GM06990 (cell line): ENCODE results near the gene RYR2.

Experiments
- DNase-seq: peaks from one replicate; pipeline ENCODE4 v3.0.0-alpha.2; 2011; ENCODE audit not compliant: insufficient read length; ENCODE audit errors: extremely low read depth
- H3K27me3 ChIP-seq: replicated peaks from 2 replicates; pipeline ENCODE4 v1.6.0; 2011; ENCODE audit warnings: low read length; ENCODE audit not compliant: control insufficient read depth, insufficient read depth
- H3K36me3 ChIP-seq: 2 replicates; pipeline ENCODE4 v1.5.1; 2011; ENCODE audit warnings: low read length; ENCODE audit not compliant: control insufficient read depth, insufficient read depth
- H3K4me3 ChIP-seq: replicated peaks from 2 replicates; pipeline ENCODE4 v1.5.1; 2011; ENCODE audit warnings: low read depth, mild to moderate bottlenecking, control low read depth, low read length
- TF ChIP-seq, protein P1 (sequence below): IDR thresholded peaks from 2 replicates; pipeline ENCODE4 v1.5.1; 2011; ENCODE audit warnings: low read length, control low read depth, mild to moderate bottlenecking, inconsistent platforms; ENCODE audit not compliant: insufficient read depth, poor library complexity, severe bottlenecking

The RYR2 gene

DNA sequence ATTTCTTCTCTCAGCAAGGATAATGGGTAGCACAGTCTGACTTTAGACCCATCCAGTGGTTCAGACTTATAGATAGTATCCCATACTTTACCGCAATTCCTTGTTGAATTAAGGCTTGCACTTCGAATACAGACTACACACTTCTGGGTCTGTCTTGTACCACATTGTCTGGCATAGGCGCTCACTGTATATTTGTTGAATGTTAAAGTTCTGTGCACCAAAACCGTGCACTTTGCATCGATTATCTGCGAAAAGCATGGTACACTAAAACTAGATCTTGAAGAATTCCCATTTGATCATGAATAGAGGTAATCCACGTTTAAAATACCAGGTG, 556 bp upstream of the RYR2 start:
- no peak overlapping the region for H3K4me3 ChIP-seq
- H3K27me3 ChIP-seq = no peaks in the 10 kb centered on the region
- no peak for DNase-seq
- TF ChIP-seq, protein P1, sequence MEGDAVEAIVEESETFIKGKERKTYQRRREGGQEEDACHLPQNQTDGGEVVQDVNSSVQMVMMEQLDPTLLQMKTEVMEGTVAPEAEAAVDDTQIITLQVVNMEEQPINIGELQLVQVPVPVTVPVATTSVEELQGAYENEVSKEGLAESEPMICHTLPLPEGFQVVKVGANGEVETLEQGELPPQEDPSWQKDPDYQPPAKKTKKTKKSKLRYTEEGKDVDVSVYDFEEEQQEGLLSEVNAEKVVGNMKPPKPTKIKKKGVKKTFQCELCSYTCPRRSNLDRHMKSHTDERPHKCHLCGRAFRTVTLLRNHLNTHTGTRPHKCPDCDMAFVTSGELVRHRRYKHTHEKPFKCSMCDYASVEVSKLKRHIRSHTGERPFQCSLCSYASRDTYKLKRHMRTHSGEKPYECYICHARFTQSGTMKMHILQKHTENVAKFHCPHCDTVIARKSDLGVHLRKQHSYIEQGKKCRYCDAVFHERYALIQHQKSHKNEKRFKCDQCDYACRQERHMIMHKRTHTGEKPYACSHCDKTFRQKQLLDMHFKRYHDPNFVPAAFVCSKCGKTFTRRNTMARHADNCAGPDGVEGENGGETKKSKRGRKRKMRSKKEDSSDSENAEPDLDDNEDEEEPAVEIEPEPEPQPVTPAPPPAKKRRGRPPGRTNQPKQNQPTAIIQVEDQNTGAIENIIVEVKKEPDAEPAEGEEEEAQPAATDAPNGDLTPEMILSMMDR = no peak
- H3K36me3 ChIP-seq = no peaks in the 10 kb centered on the region

DNA sequence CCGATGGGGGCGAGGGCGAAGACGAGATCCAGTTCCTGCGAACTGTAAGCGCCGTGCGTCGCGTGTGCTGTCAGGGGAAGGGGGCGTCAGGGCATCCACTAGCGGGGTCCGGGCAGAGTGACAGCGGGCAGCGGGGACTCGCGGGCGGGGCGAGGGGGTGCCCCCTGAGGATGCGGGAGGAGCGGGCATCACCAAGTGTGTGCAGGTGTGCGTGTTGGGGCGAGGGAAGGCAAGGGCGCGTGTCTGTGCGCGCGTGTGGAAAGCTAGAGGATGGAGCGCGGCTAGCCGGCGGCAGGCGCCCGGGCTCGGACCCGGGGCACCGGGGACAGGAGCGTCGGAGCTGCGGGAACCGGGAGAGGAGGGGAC, 525 bp downstream of the RYR2 start:
- H3K4me3 ChIP-seq = no peak overlapping the region
- TF ChIP-seq, protein P1 = no peak
- DNase-seq = peak; percentile 9
- no peaks in the 10 kb centered on the region for H3K36me3 ChIP-seq
- no peaks in the 10 kb centered on the region; the same call in 1 of the 2 replicates for H3K27me3 ChIP-seq

DNA sequence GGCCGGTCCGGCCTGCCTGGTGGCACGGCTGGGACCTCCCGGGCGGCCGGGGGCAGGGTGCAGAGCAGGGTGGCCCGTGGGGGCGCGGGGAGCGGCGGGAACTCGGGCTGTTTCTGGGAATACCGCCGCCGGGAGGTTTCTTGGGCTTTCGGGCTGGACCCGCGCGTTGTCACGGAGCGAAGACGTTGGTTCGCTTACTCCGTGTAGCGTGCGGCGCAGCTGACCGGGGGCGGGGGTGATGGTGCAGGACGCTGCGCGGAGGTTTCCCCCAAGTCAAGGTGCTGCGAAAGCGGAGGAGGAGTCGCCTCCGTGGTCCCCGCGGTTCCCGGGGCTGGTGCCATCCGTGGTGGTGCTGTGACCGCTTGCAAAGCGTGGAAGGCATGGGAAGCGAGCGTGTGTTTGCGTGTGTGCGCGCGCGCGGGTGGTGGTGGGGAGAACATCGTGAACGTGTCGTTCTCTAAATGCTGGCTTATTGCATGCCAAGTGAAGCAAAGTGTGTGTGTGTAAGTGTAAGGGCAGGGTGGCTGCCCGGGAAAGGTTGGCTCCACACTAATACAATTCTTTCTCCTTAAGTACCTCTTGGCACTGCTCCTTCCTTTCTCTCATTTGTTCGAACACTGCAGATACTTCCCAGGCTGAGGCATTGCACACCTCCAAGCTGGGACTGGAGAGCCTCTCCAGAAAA, 1.1 kb downstream of the RYR2 start:
- Histone ChIP-seq H3K36me3 (no peaks in the 10 kb centered on the region), H3K4me3 (no peak overlapping the region), H3K27me3 (no peaks in the 10 kb centered on the region; the same call in 1 of the 2 replicates)
- TF ChIP-seq, protein P1 = no peak
- peak; percentile 28 for DNase-seq

DNA sequence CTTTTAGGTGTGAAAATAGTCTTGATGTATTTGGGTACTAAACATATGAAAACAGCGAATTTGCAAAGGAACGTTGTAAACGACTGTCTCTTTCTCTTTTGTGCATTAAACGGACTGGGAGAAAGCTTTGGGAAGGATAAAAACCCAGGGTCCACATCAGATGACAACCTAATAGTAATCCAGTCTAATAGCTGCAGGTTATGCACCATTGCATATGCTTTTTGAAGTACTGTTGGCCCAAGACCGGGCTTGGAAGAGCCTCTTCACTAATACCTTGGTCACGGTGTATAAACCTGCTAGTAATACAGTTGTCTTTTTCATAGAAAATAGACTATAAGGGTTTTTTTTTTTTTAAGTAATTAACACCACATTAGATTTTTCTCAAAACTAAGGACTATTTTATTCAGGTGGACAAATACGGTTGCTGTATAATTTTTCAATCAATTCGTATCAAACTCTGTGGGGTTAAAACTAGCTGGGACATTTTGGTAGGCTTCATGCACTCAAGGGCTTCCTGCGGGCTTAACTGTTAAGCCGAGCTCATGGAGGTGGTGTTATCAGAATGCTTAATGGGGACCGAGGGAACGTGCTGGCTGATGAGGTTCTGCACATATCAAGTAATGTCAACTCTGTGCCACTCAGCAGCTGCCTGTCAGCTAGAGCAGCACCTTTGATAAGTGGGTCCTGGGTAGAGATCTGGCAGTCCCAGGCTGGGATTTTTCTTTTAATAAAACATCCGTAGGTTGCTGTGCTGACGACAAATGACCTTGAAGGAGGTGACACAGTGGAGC, 2.1 kb downstream of the RYR2 start:
- DNase-seq = no peak
- TF ChIP-seq, protein P1 = no peak
- Histone ChIP-seq H3K27me3 (no peaks in the 10 kb centered on the region; the same call in 1 of the 2 replicates), H3K4me3 (no peak overlapping the region), H3K36me3 (no peaks in the 10 kb centered on the region)

DNA sequence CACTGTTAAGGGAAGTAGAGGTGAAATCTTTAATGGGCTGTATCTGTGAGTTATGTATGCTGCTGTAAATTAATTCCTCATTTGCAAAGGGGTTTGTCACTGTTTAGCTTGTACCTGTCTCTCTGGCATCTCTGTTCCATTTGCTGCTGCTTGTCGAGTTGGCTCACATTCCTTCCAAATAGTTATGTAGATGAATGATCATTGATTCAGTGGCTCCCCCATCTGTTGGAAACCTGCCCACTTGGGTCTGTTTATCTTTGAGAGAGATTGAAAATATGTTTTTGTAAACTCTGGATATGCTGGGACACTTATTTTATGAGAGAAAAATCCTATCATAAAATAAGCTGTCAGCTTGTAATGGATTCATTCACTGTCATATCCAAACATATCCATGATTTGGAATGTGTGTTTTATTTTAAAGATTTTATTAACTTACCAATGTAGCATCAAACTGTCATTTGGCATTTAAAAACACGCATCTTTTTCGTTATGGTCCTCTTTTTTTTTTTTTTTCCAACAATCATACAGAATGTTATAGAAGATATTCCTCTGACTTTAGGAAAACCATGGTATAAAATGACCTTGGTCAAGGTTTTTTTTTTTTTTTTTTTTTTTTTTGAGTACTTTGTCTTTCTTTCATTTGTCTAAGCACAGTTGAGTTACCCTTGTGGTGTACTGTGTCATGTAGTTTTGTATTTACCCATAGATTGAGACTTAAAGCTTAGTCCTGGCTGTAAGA, 3.5 kb downstream of the RYR2 start:
- no peaks in the 10 kb centered on the region; the same call in 1 of the 2 replicates for H3K27me3 ChIP-seq
- DNase-seq = no peak
- no peaks in the 10 kb centered on the region for H3K36me3 ChIP-seq
- no peak overlapping the region for H3K4me3 ChIP-seq
- TF ChIP-seq, protein P1 = peak; percentile 13
